Cardiac fibroblast (primary cell): Measurements from ENCODE around the gene CAMSAP1.

ENCODE experiments used
- DNase-seq, 2 donors: peaks; one replicate each; pipeline versions ENCODE4 v3.0.0 to v3.0.0-alpha.2; 2010; ENCODE audit warnings: low read depth in 2 of 2
- H3K4me3 ChIP-seq, 2 donors: replicated peaks in 1 of 2; 1 replicate in 1 of 2; 2 replicates in 1 of 2; pipeline ENCODE4 v1.5.1; 2011; ENCODE audit warnings: low read depth in 2 of 2, low read length in 2 of 2, mild to moderate bottlenecking in 2 of 2, moderate library complexity in 1 of 2
- TF ChIP-seq, protein P1 (sequence below): IDR thresholded peaks from one replicate; pipeline ENCODE4 v1.5.1; 2011; ENCODE audit warnings: low read depth, mild to moderate bottlenecking, low read length, inconsistent platforms

Gene CAMSAP1

DNA sequence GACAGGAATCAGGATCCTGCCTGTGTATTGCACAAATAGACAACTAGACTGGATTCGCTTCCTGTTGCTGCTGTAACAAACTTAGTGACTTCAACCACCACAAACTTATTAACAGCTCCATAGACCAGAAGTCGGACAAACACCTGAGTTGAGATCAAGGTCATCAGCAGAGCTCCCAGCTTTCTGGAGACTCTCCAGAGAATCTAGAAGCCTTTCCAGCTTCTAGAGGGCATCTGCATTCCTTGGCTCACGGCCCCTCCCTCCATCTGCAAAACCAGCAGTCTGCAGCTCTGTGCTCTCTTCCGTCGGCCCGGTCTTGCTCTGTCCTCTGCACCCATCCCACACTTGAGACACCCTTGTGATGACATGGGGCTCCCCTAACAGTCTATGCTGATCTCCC, 106.3 kb downstream of the CAMSAP1 start:
- TF ChIP-seq, protein P1, sequence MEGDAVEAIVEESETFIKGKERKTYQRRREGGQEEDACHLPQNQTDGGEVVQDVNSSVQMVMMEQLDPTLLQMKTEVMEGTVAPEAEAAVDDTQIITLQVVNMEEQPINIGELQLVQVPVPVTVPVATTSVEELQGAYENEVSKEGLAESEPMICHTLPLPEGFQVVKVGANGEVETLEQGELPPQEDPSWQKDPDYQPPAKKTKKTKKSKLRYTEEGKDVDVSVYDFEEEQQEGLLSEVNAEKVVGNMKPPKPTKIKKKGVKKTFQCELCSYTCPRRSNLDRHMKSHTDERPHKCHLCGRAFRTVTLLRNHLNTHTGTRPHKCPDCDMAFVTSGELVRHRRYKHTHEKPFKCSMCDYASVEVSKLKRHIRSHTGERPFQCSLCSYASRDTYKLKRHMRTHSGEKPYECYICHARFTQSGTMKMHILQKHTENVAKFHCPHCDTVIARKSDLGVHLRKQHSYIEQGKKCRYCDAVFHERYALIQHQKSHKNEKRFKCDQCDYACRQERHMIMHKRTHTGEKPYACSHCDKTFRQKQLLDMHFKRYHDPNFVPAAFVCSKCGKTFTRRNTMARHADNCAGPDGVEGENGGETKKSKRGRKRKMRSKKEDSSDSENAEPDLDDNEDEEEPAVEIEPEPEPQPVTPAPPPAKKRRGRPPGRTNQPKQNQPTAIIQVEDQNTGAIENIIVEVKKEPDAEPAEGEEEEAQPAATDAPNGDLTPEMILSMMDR = no peak
- H3K4me3 ChIP-seq = no peak overlapping the region
- no peak for DNase-seq

- H3K4me3 ChIP-seq = no peak overlapping the region
- TF ChIP-seq, protein P1 = no peak
- no peak for DNase-seq
These were observed 108.1 kb downstream of the CAMSAP1 start for GRCh38 chr9:135799261-135799660.

- TF ChIP-seq, protein P1 = no peak
- no peak overlapping the region for H3K4me3 ChIP-seq
- DNase-seq = no peak
These were observed 109.1 kb downstream of the CAMSAP1 start for GRCh38 chr9:135798263-135798585.

GRCh38 chr9:135797507-135798262, 109.7 kb downstream of the CAMSAP1 start:
- no peak overlapping the region for H3K4me3 ChIP-seq
- TF ChIP-seq, protein P1 = peak; percentile 89
- peak; percentile 61 to 65 for DNase-seq

- H3K4me3 ChIP-seq = no peak overlapping the region
- no peak for DNase-seq
- TF ChIP-seq, protein P1 = no peak
These were observed 110.4 kb downstream of the CAMSAP1 start for GRCh38 chr9:135796784-135797485.

GRCh38 chr9:135795391-135795790, 112.0 kb downstream of the CAMSAP1 start:
- no peak for DNase-seq
- TF ChIP-seq, protein P1 = no peak

More at GRCh38 chr9:135795391-135795790, 112.0 kb downstream of the CAMSAP1 start:
- no peak overlapping the region for H3K4me3 ChIP-seq
